Activated CD4-positive, alpha-beta T cell treated with anti-CD3 and anti-CD28 coated beads, Interleukin-2, amount 50 U/mL, for 24 hours (primary cell): ENCODE data around the gene SPDEF.

Experiments
- DNase-seq, 2 donors: peaks; one replicate each; pipeline ENCODE4 v3.0.0-alpha.2; 2020; ENCODE audit warnings: low read depth in 1 of 2, low spot score in 1 of 2

Gene SPDEF

DNA sequence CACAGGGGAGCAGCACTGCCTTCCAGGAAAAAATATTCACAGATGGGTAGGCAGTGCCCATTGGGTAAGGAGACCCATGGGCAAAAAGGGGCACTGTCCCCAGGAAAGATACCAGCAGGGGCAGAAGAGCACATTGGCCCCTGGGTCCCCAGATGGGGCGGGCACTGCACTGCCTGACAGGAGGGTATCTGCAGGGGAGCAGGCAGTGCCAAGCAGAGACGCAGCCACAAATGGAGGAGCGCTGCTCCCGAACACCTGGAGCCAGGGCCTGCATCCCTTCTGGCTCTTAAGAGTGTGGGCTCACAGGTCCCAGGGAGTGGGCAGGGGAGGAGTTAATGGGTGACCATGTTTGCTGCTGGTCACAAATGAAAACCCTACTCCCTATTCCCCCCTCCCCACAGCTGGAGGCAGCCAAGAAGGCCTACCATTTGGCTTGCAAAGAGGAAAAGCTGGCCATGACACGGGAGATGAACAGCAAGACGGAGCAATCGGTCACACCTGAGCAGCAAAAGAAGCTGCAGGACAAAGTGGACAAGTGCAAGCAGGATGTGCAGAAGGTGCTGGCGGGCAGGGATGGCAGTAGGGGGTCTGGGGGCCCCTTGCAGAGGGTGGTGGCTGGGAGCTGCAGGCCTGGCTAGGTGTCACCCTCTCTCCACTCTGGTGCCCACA, 27.0 kb downstream of the SPDEF start:
- no peak for DNase-seq

DNA sequence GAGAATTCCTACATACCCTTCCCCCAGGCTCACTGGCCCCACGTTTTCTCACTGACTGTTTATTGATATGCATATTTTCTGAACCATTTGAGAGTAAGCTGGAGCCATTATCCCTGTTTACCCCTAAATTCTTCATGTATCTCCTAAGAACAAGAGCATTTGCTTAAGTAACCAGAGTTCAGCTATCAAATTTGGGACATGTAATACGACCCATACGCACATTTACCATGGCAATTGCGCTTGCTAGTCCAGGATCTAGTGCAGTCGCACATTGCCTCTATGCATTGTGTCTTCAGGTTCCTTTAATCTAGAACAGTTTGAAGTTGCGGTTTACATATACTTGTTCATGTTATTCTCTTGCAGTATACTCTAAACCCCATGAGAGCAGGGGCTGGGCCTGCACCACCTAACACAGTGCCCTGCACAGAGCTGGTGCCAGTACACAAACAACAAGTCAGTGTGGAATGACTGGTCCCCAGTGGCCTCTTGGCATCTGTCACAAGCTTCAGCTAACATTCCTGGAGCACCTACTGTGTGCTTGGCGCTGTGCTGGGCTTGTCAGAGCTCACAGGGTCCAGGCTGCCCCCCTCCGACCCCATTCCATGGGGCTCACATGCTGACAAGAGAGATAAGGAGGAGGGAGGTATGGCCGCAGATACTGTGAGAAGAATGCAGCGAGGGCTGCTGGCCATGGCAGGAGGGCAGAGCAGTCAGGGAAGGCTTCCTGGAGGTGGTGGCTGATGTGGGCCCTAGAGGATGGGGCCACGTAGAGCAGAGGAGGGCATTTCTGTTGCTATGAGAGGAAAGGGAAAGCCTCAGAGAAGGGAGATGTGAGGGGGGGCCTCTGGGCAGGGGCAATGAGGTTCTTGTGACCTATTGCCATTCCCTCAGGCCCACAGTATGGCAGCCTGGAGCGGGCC, 28.1 kb downstream of the SPDEF start:
- DNase-seq: no peak

DNA sequence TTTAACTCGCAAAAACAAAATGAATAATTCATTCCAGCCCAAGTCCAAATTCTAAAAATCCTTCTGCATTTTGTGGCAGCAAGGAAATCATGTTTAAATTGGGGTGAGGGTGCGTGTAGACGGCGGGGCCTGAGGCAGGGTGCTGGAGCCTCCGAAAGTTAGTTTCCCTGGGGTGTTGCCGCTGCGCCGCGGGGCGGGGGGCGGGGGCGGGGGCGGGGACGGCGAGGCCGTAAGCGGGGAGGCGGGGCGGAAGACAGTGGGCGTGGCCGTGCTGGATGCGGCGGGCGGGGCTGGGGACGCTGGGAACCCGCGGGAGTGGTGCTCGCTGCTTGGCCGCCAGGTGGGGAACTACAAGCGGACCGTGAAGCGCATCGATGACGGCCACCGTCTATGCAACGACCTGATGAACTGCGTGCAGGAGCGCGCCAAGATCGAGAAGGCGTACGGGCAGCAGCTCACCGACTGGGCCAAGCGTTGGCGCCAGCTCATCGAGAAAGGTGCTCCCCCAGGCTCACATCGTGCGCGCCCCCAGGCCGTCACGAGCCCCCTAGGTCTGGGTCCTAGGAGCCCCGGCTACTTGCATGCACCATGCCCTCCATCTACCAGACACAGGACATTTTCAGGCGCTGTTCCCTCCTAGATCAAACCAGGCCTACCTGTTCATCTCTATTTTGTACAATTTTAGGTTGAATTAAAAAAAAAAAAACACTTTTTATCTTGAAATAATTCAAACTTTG, 29.0 kb downstream of the SPDEF start:
- DNase-seq: peak; percentile 93 to 94

DNA sequence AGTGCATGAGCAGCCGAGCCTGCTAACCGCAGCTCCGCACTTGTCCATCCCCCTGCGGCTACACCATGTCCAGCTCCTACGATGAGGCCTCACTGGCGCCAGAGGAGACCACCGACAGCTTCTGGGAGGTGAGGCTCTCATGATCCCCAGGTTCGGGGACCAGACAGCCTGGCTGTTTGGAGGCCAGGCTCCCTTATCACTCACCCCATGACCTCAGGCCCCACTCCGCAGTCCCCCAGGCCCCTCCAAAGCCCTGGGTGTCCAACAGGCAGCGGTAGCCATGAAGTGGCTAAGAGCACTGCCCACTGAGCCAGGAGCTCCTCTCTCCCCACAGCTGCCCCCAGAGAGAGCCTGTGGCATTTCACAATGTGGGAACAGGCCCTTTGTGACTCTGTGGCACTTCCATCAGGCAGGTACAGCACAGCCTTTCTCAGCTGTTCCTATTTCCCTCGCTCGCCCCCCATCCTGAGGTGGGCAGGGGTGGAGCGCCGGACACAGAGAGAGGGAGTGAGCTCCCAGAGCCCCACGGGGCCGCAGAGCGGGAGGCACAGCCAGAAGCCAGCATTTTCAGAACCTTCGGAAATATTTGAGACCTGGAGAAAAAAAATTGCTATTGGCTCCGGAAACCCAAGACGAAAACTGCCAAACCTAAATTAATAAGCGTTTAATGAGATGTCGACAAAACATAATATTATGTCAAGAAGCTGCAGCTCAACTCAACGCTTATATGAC, 29.7 kb downstream of the SPDEF start:
- DNase-seq: no peak

DNA sequence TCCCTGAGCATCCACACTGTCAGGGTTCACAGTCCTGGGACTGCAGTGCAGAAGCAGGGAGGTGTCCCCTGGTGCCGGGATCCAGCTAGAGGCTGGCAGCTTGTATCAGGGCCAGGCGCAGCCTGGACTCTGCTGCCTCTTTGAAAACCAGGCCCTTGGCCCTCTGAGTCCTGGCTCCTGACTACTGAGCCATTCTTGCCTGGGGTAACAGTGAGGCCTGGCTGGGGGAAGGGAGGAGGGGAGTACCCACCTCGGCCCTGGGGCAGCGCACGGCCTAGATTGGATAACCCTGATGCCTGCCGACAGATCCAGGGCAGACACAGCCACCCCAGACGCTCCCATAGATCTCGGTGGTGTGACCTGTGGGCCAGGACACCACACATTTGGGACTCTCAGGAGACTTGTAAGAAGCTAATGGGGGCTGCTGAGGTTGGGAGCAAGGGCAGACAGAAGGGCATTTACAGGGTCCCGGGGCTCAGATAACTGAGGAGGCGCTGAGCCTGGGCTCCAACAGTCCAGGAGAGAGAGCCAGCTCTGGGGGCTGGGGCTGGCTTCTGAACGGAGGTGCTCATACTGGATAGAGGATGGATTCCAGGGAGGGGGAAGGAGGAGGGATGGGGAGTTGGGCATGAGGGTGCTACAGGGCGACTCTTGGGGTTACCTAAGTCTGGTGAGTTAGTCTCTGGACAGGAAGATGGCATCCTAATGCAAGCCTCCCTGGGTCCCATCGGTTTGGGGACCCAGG, 30.5 kb downstream of the SPDEF start:
- DNase-seq: no peak

DNA sequence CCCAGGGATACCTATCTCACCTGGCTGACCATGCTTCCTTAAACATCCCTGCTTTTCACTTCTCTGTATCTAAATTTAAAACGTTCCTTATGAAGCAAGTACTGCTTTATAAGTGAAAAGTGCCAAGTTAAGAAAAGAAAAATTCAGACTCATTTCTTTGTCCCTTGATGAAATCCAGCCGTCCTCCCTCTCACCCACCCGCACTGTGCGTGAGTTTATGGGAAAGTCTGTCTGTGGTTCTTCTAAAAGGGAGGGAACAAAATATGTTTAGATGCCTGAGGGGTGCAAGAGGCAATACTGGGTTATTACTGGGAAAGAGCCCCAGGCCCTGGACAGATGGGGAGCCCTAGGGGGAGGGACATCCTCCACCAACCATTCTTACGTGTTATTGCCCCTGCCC, 31.2 kb downstream of the SPDEF start:
- no peak for DNase-seq

DNA sequence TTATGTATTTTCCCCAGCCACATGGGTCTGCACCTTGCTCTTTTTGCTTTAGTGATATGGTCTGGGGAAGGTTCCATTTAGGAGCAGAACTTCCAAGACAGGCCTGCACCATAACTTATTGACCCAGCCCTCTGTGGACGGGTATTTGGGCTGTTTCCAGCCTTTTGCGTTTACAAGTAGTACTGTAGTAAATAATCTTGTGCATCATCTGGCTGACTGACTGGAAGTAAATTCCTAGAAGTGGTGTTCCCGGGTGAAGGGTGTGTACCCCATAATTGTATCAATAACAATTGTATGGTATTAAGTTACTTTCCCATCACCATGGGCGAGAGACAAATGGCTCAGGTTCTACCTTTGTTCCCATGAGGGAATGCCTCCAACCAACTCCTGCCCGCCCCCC, 31.6 kb downstream of the SPDEF start:
- no peak for DNase-seq

DNA sequence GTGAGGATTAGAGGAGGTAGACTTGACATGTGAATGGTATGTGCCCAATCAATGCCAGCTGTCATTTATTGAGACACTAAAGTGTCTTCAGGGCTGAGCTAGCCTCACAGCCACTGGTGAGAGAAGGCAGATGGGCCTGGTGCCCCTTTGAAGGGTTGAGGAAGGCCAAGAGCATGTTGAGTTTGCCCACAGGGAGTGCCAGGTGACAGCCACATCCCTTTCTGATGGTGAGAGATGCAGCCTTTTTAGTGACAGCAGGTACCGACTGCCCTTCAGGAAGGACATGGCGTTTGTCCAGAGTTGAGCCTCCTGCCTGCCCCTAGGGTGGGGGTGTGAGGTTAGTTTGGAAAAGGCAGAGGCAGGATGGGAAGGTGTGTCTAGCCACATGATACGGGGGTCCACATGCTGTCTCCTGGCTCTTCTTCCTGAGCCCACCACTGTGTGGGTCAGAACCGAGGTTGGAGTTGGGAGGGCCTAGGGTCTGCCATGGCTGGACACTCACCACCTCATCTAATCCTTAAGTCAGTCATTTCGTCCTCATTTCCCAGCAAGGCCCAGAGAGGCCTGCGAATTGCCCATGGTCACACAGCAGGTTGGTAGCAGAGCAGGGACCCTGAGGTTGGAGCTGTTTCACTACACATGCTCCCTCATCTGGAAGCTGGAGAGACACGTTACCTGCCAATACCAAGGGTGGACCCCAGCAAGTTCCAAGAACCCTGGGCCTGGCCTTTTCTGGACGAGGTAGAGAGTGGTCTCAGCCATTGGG, 32.5 kb downstream of the SPDEF start:
- DNase-seq: no peak

DNA sequence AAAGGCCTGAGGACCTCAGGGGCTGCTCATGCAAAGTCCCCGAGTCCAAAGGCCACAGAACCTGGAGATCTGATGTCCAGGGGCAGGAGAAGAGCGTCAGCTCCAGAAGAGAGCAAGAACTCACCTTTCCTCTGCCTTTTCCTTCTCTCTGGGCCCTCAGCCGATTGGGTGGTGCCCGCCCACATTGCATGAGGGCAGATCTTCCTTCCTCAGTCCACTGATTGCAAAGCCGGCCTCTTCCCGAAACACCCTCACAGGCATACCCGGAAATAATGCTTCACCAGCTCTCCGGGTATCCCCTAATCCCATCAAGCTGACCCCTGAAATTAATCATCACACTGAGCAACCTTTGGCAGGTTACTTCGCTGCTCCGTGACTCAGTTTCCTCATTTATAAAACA, 33.4 kb downstream of the SPDEF start:
- no peak for DNase-seq

DNA sequence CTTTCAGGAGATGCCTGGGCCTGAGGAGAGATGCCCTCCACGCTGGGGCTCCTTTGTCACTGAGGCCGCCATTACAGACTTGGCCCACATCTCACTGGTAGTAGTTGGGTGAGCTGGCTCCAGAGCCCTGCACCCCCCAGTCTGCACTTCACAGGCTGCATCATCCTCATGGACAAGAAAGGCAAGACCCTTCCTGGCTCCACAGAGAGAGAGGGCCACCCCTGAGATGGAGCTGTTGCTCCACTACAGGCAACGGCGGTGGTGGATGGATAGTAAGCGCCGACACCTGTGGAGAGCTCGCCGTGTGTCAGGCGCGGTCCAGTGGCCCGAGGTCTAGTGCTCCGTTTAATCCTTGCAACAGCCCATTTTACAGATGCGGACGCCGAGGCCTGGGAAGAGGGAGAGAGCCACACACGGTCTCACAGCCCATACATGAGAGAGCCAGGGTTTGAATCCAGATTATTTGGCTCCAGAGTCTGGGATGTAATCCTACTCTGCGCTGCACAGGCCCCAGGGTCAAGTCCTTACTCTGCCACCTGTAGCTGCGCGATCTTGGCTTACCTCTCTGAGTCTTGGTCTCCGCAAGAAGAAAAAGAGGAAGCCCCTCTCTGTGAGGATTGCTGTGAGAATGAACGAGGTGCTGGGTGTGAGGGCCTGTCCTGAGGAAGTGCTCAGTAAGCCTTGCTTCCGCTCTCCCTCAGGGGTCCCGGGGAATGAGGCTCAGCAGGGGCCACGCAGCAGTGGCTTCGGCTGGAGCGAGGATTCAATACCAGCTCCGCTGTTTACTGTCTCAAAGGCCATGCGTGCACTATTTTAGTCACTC, 34.5 kb downstream of the SPDEF start:
- no peak for DNase-seq

DNA sequence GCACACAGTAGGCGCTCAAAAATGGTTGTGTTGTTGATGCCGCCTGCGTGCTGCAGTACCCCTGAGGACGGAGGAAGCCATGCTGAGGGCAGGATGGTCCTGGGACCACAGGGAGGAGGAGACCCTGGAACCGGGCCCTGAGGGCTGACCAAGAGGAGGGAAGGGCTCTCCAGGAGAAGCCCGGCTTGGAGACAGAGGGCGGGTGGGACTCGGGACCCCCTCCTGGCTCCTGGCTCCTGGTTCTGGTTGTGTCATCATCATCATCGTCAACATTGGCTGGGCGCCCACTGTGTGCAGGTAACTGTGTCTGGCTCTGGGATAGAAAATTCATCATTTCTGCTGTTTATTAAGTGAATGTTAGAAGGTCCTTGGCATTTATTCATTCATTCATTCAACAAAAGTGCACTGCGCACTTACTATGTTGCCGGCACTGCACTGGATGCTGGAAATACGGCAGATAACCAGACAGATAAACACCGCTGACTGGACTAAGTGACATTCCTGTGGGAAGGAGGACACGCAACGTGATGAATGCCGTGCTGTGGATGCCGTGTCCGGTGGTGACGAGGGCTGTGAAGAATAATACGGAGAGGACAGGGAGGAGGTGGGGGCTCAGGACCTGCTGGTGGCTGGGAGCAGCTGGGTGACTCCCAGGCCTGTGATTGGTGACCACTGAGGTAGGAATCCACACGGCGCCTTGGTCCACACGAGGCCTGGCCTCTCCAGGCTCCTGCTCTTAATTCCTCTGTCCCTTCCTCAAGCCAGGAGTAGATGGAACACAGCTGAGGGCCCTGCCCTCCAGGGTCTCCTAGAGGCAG, 35.3 kb downstream of the SPDEF start:
- DNase-seq: no peak

DNA sequence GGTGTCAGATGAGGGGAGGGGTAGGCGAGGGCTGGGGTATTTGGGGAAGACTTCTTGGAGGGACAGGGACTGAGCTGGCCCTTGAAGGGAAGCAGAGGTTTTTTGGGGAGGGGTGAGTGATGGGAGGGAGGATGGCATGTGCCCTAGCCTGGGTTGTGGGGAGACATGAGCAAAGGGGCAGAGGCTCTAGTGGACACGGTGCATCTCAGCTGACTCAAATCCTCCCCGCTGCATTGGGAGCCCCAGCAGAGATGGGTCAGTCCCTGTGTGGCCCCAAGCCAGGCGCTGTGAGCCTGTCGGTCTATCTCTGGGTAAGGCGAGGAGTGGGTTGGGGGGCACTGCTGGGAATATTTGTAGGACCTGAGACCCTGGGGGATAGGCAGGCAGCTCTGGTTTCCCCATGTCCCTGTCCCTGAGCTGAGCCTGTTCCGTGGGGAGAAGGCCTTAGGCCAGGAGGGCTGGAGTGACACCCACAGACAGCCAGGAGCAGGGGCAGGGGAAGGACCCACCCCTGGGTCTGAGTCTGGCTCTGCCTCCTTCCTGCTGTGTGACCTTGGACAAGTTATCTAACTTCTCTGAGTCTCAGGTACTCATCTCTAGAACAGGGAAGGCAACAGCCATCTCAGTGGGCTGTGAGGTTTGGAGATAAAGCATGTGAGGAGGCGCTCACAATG, 36.0 kb downstream of the SPDEF start:
- DNase-seq: no peak

DNA sequence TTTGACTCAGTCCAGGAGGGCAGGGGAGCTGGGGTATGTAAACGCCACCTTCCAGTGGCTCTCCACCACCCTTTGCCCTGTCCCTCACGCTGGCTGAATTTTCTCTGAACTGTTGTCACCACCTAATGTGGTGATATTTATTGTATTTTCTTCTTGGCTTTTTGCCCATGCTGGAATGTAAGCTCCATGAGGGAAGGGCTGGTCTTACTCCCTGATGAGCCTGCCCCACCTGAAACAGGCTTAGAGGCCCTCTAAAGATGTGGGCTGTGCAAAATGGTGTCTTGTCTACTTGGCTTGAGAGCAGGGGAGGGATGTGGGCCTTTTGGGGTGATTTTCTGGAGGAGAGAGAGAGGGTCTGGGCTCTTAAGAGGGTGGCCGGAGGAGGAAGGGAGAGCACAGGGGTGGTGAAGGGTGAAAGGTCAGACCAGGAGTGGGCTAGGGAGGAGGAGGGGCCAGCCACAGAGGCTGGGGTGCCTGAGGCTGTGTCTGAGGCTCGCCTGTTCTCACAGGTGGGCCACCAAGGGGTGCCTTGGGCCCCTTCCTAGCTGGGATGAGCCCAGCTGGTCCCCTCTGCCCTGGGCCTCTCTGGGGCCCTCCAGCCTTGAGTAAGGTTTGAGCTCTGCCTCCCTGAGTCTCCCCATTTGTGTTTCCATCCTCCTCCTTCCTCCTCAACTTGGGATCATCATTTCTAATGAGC, 37.3 kb downstream of the SPDEF start:
- DNase-seq: no peak

DNA sequence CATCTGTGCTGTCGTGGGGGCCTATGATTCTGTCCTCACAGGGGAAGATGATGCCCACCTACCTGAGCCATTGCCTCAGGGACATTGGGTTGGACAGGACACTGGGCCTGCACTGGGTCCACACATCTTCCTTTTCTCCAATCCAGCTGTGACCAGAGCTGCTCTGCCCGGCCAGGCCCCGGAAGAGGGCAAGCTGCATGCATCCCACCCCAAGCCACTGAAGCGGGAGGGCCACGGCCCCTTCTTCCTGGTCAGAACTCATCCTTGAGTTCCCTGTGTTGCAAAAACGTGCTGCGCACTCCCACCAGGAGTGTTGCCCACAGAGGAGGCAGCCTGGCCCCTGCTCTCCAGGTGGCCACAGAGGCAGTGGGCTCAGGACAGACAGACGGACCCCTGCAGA, 38.2 kb downstream of the SPDEF start:
- DNase-seq: no peak

DNA sequence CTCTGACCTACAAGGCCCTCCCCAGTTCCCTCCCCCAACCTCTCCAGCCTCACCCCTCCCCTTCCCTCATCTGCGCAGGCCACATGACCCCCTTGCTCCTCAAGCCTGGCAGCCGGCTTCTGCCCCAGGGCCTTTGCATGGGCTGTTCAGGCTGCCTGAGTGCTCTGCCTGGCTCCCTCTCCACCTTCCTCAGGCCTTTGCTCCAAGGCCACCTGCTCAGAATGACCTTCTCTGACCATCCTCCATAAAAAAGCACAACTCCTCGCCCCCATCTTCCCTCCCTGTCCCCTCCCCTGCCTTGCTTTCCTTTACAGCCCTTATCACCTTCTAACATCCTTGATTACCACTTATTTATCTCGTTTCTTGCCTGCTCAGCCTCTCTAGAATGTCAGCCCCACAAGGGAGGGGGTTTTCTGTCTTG, 38.7 kb downstream of the SPDEF start:
- DNase-seq: no peak

DNA sequence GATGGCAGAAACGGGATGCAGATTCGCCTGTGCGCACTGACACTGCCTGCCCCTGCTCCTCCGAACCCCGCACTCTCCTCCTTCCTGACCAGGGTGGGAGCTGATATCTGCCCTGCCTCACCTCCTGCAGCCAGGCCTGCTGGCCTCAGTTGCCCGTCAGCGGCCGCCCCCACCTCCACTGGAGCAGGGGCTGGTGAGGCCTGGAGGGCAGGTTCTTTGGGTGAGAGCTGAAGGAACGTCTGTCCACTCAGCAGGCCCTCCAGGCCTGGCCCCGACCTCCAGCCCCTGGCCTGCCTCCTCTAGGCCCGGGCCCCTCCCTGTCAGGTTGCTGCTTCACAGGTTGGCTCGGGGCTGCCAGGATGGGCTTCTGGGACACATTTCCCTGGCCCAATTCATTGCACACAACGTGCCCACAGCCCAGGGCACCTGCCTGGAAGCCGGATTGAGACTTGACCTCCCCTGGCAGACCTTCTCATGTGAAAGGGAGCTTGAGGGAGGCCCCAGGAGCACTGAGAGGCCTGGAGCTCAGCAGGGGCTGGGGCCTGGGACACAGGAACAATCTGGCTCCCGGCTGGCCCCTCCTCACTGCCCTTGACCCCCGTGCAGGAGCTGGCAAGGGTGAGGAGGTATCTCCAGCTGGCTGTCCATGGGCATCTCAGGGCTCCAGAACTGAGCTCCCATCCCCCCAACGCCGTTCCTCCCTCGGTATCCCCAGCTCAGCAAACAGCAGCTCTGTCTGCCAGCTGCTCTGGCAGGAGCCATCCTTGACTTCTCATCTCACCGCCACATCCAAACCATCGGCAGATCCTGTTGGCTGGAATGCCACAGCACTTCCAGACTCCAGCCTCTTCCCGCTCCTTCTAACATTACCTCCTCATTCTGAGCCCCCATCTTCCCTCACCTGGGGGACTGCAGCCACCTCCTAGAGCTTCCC, 39.5 kb downstream of the SPDEF start:
- no peak for DNase-seq
